ENCODE measurements around the gene ZSWIM5. TPM values are rescaled to one million over a fixed set of nuclear protein-coding genes. Genes with fewer than 3 reads are reported as not detected.
"Not testable (repeated sequence)": the region's sequence is repeated elsewhere in the genome, so short reads cannot be mapped to it uniquely, and the experiment has no call there.

Gene ZSWIM5
- polyA plus RNA-seq, 2 donors, result 0.41 to 0.71 TPM

- Histone ChIP-seq H3K4me3 (ENCODE audit: low read depth in 1 of 2, low read length in 2 of 2) (no peak overlapping the region), H3K36me3 (ENCODE audit: control insufficient read depth in 2 of 2, insufficient read depth in 2 of 2, low read length in 1 of 2) (peaks cover 25 to 69% of the 10 kb centered on the region in 2 donors), H3K4me1 (ENCODE audit: control insufficient read depth in 2 of 2, insufficient read depth in 2 of 2, low read length in 1 of 2) (peaks cover 0 to under 1% of the 10 kb centered on the region in 2 donors), H3K27ac (ENCODE audit: low read depth in 2 of 2, low read length in 1 of 2) (no peak overlapping the region), H3K9me3 (ENCODE audit: control insufficient read depth in 2 of 2, insufficient read depth in 1 of 2, low read depth in 1 of 2, low read length in 1 of 2) (no peaks in the 10 kb centered on the region), H3K27me3 (ENCODE audit: control insufficient read depth in 1 of 2, insufficient read depth in 2 of 2, low read length in 2 of 2) (no peaks in the 10 kb centered on the region)
- 86 to 95% methylated on average over 7 of the region's 7 CpGs for WGBS, 2 donors
These were observed 202.0 kb downstream of the ZSWIM5 start for GRCh38 chr1:45004281-45004920.

GRCh38 chr1:45003741-45004140 lies 202.7 kb downstream of the ZSWIM5 start:
- Histone ChIP-seq H3K9me3 (ENCODE audit: control insufficient read depth in 2 of 2, insufficient read depth in 1 of 2, low read depth in 1 of 2, low read length in 1 of 2) (no peaks in the 10 kb centered on the region), H3K36me3 (ENCODE audit: control insufficient read depth in 2 of 2, insufficient read depth in 2 of 2, low read length in 1 of 2) (peaks cover 25 to 63% of the 10 kb centered on the region in 2 donors), H3K27me3 (ENCODE audit: control insufficient read depth in 1 of 2, insufficient read depth in 2 of 2, low read length in 2 of 2) (no peaks in the 10 kb centered on the region), H3K27ac (ENCODE audit: low read depth in 2 of 2, low read length in 1 of 2) (no peak overlapping the region), H3K4me3 (ENCODE audit: low read depth in 1 of 2, low read length in 2 of 2) (no peak overlapping the region), H3K4me1 (ENCODE audit: control insufficient read depth in 2 of 2, insufficient read depth in 2 of 2, low read length in 1 of 2) (no peaks in the 10 kb centered on the region)
- 85 to 93% methylated on average over 14 of the region's 14 CpGs for WGBS, 2 donors

GRCh38 chr1:45002650-45003645 lies 203.5 kb downstream of the ZSWIM5 start:
- Histone ChIP-seq H3K36me3 (ENCODE audit: control insufficient read depth in 2 of 2, insufficient read depth in 2 of 2, low read length in 1 of 2) (peaks cover 24 to 55% of the 10 kb centered on the region in 2 donors), H3K4me1 (ENCODE audit: control insufficient read depth in 2 of 2, insufficient read depth in 2 of 2, low read length in 1 of 2) (no peaks in the 10 kb centered on the region), H3K4me3 (ENCODE audit: low read depth in 1 of 2, low read length in 2 of 2) (no peak overlapping the region), H3K27me3 (ENCODE audit: control insufficient read depth in 1 of 2, insufficient read depth in 2 of 2, low read length in 2 of 2) (no peaks in the 10 kb centered on the region), H3K27ac (ENCODE audit: low read depth in 2 of 2, low read length in 1 of 2) (no peak overlapping the region), H3K9me3 (ENCODE audit: control insufficient read depth in 2 of 2, insufficient read depth in 1 of 2, low read depth in 1 of 2, low read length in 1 of 2) (no peaks in the 10 kb centered on the region)
- 86 to 89% methylated on average over 17 of the region's 17 CpGs for WGBS, 2 donors

DNA sequence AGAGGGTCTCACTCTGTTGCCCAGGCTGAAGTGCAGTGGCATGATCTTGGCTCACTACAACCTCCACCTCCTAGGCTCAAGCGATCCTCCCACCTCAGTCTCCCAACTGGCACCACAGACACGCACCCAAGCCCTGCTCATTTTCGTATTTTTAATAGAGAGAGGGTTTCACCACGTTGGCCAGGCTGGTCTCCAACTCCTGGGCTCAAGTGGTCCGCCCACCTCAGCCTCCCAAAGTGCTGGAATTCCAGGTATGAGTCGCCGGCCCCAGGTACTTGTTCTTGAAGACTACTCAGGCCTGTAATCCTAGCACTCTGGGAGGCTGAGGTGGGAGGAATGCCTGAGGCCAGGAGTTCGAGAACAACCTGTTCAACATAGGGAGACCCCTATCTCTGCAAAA lies 204.8 kb downstream of the ZSWIM5 start:
- H3K4me3 ChIP-seq (ENCODE audit: low read depth in 1 of 2, low read length in 2 of 2); H3K27ac ChIP-seq (ENCODE audit: low read depth in 2 of 2, low read length in 1 of 2); H3K27me3 ChIP-seq (ENCODE audit: control insufficient read depth in 1 of 2, insufficient read depth in 2 of 2, low read length in 2 of 2); H3K4me1 ChIP-seq (ENCODE audit: control insufficient read depth in 2 of 2, insufficient read depth in 2 of 2, low read length in 1 of 2); H3K9me3 ChIP-seq (ENCODE audit: control insufficient read depth in 2 of 2, insufficient read depth in 1 of 2, low read depth in 1 of 2, low read length in 1 of 2): not testable (repeated sequence)
- H3K36me3 ChIP-seq (ENCODE audit: control insufficient read depth in 2 of 2, insufficient read depth in 2 of 2, low read length in 1 of 2), result peaks cover 22 to 41% of the 10 kb centered on the region in 2 donors
- WGBS, 2 donors, result 83 to 89% methylated on average over 8 of the region's 8 CpGs

- Histone ChIP-seq H3K27ac (ENCODE audit: low read depth in 2 of 2, low read length in 1 of 2) (no peak overlapping the region), H3K4me3 (ENCODE audit: low read depth in 1 of 2, low read length in 2 of 2) (no peak overlapping the region), H3K36me3 (ENCODE audit: control insufficient read depth in 2 of 2, insufficient read depth in 2 of 2, low read length in 1 of 2) (peaks cover 22 to 39% of the 10 kb centered on the region in 2 donors), H3K4me1 (ENCODE audit: control insufficient read depth in 2 of 2, insufficient read depth in 2 of 2, low read length in 1 of 2) (no peaks in the 10 kb centered on the region), H3K27me3 (ENCODE audit: control insufficient read depth in 1 of 2, insufficient read depth in 2 of 2, low read length in 2 of 2) (no peaks in the 10 kb centered on the region), H3K9me3 (ENCODE audit: control insufficient read depth in 2 of 2, insufficient read depth in 1 of 2, low read depth in 1 of 2, low read length in 1 of 2) (no peaks in the 10 kb centered on the region)
- WGBS, 2 donors, result 73 to 74% methylated on average over 7 of the region's 7 CpGs
These were observed 205.4 kb downstream of the ZSWIM5 start for GRCh38 chr1:45001011-45001481.

DNA sequence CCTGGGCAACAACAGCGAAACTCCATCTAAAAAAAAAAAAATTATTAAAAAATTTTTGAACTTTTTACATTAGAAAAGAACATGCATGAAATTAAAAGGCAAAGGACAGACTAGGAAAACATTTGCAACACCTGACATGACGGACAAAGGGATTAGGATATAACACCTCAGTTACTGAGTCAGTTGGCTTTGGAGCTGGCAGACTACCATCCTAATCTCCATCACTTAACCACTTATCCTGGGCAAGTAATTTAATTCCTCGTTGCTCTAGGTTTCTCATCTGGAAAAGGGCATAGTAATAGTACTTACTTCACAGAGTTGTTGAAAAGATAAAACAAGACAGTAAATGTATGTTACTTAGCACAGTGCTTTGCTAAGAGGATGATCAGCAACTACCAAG lies 207.2 kb downstream of the ZSWIM5 start:
- no peaks in the 10 kb centered on the region for H3K9me3 ChIP-seq (ENCODE audit: control insufficient read depth in 2 of 2, insufficient read depth in 1 of 2, low read depth in 1 of 2, low read length in 1 of 2)
- H3K4me1 ChIP-seq (ENCODE audit: control insufficient read depth in 2 of 2, insufficient read depth in 2 of 2, low read length in 1 of 2), result no peaks in the 10 kb centered on the region
- no peaks in the 10 kb centered on the region for H3K27me3 ChIP-seq (ENCODE audit: control insufficient read depth in 1 of 2, insufficient read depth in 2 of 2, low read length in 2 of 2)
- H3K27ac ChIP-seq (ENCODE audit: low read depth in 2 of 2, low read length in 1 of 2), result no peak overlapping the region
- WGBS, 2 donors, result 69 to 73% methylated on average over 3 of the region's 3 CpGs
- H3K36me3 ChIP-seq (ENCODE audit: control insufficient read depth in 2 of 2, insufficient read depth in 2 of 2, low read length in 1 of 2), result peaks cover 19 to 22% of the 10 kb centered on the region in 2 donors
- H3K4me3 ChIP-seq (ENCODE audit: low read depth in 1 of 2, low read length in 2 of 2), result no peak overlapping the region

DNA sequence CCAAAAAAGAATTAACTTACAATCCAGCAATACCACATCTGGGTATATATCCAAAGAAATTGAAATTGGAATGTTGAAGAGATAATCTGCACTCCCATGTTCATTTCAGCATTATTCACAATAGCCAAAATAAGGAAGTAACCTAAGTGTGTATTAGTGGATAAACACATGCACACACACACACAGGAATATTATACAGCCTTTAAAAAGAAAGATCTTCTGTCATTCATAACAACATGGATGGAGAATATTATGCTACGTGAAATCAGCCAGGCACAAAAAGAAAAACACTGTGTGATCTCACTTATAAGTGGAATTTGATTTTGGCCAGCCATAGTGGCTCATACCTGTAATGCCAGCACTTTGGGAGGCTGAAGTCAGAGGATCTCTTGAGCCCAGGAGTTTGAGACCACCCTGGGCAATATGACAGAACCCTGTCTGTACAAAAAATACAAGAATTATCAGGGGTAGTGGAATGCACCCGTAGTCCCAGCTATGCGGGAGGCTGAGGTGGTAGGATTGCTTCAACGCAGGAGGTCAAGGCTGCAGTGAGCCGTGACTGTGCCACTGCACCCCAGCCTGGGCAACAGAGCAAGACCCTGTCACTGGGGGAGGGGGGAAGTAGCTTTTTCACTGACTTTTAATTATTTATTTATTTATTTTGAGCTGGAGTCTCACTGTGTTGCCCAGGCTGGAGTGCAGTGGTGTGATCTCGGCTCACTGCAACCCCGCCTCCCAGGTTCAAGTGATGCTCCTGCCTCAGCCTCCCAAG lies 210.8 kb downstream of the ZSWIM5 start:
- H3K36me3 ChIP-seq (ENCODE audit: control insufficient read depth in 2 of 2, insufficient read depth in 2 of 2, low read length in 1 of 2), result no peaks in the 10 kb centered on the region
- H3K4me3 ChIP-seq (ENCODE audit: low read depth in 1 of 2, low read length in 2 of 2), result no peak overlapping the region
- H3K4me1 ChIP-seq (ENCODE audit: control insufficient read depth in 2 of 2, insufficient read depth in 2 of 2, low read length in 1 of 2), result no peaks in the 10 kb centered on the region
- H3K9me3 ChIP-seq (ENCODE audit: control insufficient read depth in 2 of 2, insufficient read depth in 1 of 2, low read depth in 1 of 2, low read length in 1 of 2), result no peaks in the 10 kb centered on the region
- H3K27me3 ChIP-seq (ENCODE audit: control insufficient read depth in 1 of 2, insufficient read depth in 2 of 2, low read length in 2 of 2), result no peaks in the 10 kb centered on the region
- 95 to 99% methylated on average over 7 of the region's 7 CpGs for WGBS, 2 donors
- H3K27ac ChIP-seq (ENCODE audit: low read depth in 2 of 2, low read length in 1 of 2), result no peak overlapping the region

- Histone ChIP-seq H3K27ac (ENCODE audit: low read depth in 2 of 2, low read length in 1 of 2) (no peak overlapping the region), H3K4me3 (ENCODE audit: low read depth in 1 of 2, low read length in 2 of 2) (no peak overlapping the region), H3K4me1 (ENCODE audit: control insufficient read depth in 2 of 2, insufficient read depth in 2 of 2, low read length in 1 of 2) (no peaks in the 10 kb centered on the region), H3K27me3 (ENCODE audit: control insufficient read depth in 1 of 2, insufficient read depth in 2 of 2, low read length in 2 of 2) (no peaks in the 10 kb centered on the region), H3K9me3 (ENCODE audit: control insufficient read depth in 2 of 2, insufficient read depth in 1 of 2, low read depth in 1 of 2, low read length in 1 of 2) (no peaks in the 10 kb centered on the region), H3K36me3 (ENCODE audit: control insufficient read depth in 2 of 2, insufficient read depth in 2 of 2, low read length in 1 of 2) (no peaks in the 10 kb centered on the region)
- 69 to 74% methylated on average over 7 of the region's 7 CpGs for WGBS, 2 donors
These were observed 212.0 kb downstream of the ZSWIM5 start for GRCh38 chr1:44994309-44994898.
